Activated naive CD4-positive, alpha-beta T cell treated with anti-CD3 and anti-CD28 coated beads, Interleukin-2, amount 50 U/mL, for 16 hours (primary cell): ENCODE results near the gene PODXL2.

Experiments
- DNase-seq: peaks from one replicate; pipeline ENCODE4 v3.0.0-alpha.2; 2020

Gene PODXL2

DNA sequence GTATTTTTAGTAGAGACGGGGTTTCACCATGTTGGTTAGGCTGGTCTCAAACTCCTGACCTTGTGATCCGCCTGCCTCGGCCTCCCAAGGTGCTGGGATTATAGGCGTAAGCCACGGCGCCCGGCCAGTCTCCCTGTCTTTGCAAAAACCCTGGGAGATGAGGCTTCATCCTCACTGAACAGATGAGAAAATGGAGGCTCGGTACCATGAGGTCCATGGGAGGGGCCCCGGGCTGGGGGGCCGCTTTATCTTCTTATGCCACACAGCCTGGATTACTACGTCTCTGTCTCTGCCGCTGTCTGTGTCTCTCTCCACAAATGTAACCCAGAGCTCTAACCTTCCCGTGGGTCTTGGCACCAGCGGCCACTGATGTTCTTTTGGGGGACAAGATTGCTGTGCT lies 82.9 kb downstream of the PODXL2 start:
- DNase-seq, result no peak

DNA sequence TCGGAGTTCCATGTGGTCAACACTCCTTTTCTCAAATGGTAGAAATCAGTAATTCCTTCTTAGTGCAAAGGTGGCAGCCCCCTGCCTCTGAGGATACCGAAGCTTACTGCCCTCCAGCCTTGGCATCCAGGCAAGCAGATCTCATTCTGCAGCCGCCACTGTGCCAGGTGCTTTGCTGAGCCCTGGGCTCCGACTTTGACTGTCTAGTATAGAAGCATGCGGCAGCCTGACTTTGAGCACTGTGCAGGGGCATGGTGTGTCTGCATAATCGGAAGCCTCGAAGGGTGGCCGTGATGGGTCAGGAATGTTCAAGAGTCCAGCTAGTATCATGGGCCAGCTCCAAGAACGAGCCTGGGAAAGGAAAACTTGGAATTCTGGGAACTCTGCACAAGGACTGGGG lies 83.5 kb downstream of the PODXL2 start:
- no peak for DNase-seq

DNA sequence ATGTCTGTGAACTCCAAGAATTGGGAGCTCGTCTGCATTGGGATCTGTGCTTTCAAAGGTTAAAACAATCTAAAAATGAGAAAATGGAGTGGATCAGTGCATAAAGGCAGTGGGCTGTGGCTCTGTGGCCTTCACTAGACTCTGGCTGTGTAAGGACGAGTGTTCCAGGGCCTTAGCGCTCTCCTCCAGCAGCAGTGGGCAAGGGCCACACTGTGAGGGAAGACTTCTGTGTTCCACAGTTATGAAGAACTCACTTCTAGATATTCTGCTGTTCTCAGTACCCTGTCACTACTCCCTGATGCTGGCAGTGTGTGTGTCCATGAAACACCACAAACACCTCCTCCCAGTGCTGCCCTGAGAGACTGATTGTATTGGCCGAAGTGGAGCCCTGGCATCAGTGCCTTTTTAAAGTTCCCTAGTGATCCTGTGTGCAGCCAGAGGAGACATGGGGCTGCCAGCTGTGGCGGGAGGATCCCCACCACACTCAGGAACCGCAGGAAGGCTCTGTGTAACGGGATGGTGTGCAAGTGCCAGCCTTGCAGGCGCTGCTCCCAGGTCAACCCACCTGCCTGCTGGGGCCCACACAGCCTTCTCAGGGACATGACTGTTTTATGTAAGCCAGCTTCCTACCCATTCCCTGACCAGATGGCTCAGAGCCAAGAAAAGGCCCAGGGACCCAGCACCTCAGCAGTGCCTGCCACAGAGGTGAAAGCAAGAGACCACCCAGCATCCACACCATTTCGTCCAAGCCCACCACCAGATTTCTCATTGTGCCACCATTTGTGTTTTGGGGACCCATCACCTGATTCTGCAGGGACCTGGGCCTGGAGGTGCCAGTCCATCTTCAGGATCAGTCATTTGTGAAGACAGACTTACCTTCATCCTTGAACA lies 84.1 kb downstream of the PODXL2 start:
- no peak for DNase-seq

DNA sequence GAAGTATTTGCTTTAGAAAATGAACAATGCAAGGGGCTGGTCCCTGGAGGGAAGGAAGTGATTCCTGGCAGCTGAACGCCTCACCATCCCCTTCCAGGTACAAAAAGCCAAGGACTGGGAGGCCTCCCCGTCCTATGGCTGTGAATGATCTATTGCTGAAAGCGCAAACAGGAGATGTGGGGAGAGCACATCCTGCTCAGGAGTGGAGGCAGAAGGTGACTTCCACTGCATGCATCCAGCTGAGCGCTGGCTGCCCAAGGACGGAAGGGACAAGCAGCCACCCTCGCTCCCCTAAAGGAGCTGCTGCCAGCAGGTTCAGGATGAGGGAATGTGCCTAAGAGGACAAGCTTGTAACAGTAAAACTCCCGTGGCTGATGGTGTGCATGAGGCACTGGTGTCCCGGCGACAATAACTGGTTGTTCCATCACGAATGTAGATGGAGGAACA lies 85.2 kb downstream of the PODXL2 start:
- no peak for DNase-seq

DNA sequence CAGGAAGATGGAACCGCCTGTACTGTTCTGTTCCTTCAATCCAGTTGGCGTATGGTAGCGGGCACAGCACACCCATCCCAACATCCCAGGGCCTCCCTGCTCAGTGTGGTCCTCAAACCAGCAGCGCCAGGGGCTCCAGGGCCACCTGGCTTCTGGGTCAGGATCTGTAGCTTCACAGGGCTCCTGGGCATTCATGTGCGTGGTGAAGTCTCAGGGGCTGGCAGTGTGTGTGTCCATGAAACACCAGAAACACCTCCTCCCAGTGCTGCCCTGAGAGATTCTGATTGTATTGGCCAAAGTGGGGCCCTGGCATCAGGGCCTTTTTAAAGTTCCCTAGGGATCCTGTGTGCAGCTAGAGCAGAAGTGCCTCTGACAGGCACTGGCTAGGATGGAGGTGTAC lies 85.9 kb downstream of the PODXL2 start:
- no peak for DNase-seq

DNA sequence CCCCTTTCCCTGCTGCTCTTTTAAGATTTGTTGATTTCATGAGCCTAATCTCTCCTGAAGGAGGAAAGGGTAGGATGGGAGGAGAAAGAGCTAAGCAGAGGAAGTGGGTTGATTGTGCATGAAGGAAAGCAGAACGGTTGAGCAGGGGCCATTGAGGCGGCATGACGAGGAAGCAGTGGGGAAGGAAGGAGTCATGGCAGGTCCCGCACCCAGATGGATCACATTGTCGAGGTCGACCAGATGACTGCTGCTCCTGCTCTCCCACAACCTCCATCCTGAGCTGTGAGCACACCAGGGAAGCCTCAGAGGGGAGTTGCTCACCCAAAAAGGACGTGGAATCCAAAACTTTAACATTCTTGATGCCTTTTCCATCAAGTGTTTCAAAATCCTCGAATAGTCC lies 86.5 kb downstream of the PODXL2 start:
- DNase-seq, result no peak

DNA sequence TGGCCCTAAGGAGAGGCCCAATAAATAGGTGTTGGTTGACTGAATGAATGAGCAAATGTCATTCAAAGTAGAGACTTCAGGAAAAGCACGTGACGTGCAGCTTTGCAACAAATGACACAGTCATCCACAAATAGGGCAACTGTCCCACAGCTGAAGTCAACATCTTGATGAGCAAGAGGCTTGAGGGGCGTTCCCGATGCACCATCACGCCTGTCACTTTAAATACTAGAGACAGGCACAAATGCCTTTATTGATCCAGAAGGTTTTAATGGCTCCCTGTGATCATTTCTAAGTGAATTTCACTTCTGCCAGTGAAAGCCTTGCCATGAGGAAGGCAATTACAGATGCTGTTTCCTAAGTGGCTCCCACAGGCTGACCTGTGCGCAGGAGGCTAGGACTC lies 87.4 kb downstream of the PODXL2 start:
- DNase-seq, result no peak

DNA sequence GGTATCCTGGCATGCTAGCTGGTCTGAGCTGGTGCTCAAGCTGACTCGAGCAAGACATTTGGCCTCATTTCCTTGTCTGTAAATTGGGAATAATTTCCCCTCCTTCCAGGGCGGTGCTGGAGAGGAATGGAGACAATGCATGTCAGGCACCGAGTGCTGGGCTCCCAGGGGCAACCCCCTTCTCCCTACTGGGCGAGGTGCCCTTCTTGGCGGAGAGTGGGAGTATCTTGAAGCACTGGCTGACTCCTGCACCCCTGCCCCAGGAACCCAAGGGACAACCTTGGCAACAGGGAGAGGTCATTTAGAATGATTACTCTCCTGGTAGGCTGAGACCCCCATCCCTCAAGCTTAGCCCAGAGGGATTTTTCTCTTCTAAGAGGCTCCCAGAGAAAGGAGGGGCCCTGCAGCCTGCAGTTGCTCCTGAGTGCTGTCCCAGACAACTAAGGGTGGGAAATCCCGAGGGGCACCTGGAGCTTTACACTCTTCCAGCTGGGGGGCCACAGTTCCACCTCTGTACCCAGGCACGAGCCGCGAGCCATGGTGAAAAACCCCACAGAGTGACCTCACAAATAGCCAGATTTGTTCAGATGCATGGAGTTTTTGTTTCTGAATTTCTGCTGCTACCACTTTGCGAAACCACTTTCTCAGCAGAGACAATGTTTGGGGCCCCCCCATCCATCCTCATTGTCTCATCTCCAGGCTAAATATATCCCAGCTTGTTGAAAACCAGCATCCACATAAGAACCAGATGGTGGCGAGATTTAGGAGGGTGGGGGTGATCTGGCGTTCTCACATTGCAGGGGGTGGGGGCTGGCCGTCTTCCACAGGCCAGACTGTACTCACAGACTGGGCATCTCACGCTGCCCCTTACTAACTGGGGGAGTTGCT lies 88.6 kb downstream of the PODXL2 start:
- no peak for DNase-seq

DNA sequence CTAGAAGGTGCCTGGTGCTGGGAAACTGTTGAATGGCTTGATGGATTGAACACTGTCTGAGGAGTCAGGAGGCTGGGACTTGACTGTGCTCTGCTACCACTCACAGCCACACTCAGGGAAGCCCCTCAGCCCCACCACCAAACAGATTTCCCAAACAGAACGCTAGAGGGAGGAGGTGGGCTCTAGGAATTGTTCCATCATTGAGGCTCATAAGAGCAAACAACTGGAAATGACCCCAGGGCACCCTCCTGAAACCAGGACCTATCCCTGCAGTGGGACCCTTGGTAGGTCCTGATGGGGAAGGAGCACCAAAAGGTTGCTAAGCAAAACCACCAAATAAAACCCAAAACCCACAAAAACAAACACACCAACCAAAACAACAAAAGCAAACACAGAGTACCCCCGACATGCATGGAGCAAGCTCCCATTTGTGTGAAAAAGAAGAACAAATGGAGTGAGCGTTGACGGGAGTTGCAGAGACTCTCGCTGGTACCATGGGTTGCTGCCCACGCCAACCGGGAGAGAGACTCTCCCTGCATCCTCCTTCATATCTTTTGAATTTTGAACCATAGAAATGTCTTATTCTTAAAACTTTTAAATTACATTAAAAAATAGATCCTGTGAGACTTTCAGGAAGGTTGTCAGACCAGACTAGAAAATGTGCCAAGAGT lies 89.4 kb downstream of the PODXL2 start:
- no peak for DNase-seq

DNA sequence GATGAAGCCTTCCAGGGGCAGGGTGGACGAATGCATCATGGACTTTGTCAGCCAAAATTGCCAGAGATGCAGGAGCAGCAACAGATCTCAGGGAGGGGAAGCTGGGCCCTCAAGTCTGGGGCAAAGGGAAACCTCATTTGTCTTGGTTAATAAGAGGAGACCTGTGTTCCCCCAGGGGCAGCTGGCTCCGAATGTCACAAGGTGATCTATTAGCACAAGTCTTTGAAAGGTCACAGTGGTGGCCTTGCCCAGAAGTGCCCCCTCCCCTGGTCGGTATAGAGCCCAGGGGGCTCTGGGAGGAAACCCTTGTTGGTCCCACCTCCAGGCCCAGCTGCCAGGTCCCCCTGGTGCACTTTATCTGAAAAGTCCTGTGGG lies 89.9 kb downstream of the PODXL2 start:
- DNase-seq, result no peak

DNA sequence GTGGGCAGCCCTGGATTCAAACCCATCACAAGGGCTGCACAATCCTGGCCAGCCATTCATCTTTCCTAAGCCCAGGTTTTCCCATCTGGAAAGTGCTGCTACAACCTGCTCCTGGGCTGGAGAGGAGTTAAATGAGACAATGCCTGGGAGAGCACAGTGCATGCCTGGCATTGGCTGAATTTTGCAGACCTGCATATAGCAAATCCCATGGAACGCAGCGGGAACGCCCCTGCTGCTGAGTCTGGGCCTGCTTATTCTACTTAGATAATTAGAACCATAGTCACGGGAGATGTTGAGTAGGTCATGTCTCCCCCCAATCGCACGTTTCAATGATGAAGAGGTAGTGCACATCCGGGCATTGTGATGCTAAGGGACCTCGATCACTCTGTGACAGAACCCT lies 90.4 kb downstream of the PODXL2 start:
- DNase-seq, result no peak

DNA sequence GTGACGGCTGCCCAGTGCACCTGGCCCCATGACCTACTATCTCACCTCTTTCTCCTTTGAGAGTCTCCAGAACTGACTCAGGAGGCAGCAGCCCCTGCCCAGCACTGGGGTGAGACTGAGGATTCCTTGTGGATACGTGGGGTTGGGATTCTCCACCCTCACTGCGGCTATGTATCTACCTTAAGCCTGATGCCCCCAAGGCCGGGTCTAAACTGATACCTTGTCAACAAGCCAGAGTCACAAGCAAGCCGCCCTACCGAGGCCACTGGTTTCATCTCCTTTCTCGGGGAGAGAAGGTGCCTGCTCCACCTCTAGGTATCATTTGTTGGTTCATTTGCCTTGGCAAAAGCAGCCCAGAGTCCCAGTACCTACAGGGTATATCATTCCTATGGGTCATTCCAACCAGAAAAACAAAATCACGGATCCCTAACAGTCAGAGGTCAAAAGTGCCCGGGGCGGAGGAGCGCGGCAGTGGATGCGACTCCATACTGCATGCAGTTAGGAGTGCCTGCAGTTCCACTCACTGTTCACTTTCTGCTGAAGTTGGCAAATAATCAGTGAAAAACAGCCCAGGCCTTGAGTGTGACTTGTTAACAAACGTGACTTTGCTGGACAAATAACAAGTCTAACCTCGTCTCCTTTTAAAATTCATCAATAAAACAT lies 91.3 kb downstream of the PODXL2 start:
- DNase-seq, result no peak

DNA sequence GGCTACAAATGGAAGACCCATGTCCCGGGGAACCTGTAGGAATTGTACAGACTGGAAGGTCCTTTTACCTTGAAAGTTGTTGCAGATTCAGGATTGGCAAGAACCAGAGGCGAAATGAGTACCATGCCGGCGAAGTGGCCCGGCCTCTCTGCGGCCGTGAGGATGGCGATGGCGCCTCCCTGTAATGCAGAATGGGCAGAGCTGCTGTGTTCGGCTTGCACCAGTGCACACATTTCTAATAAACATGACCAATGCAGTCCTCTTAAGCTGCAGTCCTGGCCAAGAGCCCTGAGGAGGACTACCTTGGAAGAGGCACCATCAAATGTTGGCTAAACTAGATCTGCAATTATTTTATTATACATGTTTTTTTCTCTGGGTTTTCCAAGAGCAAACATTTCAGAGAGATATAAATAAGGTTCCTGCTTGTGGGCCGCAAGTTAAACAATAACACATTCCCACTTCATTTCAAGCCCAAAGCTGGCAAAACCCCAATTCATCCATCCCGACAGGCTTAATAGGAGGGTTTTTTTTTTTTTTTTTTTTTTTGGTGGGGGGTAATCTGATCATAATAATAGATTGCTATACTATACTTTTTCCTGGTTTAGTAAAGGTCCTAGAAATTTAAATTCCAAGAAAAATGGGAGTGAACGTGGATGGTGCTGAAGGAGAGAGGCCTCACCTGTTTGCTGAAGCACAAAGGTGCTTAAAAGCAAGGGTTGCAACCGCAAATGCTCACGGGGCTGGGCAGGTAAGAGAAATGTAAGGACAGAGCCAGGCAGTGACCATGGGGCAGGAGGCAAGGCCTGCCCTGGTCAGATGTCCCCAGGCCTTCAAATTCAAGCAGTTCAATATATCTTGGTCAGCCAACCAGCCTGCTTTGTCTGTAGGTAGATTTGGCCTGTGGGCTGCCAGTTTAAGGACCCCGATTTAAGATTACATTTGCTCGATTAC lies 92.3 kb downstream of the PODXL2 start:
- DNase-seq, result no peak

DNA sequence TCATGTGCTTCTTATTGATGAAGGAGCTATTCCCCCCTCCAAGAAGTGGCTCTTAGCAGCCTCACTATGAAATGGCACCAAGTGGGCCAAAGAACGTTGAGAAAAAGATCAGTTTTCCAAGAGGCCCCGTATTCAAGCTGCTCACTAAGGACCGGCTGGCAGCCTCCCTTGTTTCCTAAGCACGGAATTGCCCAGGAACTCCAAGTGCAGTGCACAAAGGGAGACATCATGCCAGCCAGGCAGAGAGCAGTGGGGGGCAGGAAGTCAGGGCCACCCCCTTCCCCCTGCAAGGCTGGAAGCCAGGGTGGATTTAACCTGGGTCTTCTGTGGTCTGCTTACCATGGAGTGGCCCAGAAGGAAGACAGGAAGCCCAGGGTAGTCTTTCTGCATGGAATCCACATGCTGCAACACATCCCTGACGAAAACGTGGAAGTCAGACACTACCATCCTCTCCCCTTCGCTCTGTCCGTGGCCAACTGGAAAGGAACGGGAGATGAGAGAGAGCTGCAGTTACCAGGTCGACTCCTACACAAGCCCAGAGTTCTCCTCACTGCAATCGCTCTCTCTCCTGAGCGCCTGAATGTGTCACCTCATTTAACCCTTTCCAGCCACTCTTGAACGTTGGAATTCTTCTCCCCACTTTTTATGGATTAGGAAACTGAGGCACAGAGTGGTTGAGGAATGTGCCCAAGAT lies 93.3 kb downstream of the PODXL2 start:
- DNase-seq, result no peak
